BE2C (cell line): ENCODE data around the gene GID8.

Experiments used
- DNase-seq: peaks from one replicate; pipeline ENCODE4 v3.0.0-alpha.2; 2020
- H3K27me3 ChIP-seq: fragments of 250-450 bp; sonication (Bioruptor Pico); 2 replicates; pipeline ENCODE4 v1.5.1; 2020; ENCODE audit warnings: mild to moderate bottlenecking
- H3K36me3 ChIP-seq: fragments of 250-450 bp; sonication (Bioruptor Pico); 2 replicates; pipeline ENCODE4 v1.5.1; 2020; ENCODE audit warnings: mild to moderate bottlenecking
- H3K4me1 ChIP-seq: fragments of 250-450 bp; sonication (Bioruptor Pico); 2 replicates; pipeline ENCODE4 v1.5.1; 2020
- H3K4me3 ChIP-seq: 2 replicates; pipeline ENCODE4 v1.5.1; 2011; ENCODE audit warnings: low read depth, low read length
- H3K9me3 ChIP-seq: fragments of 250-450 bp; sonication (Bioruptor Pico); 2 replicates; pipeline ENCODE4 v1.5.1; 2020
- TF ChIP-seq, protein P1 (sequence below): IDR thresholded peaks from 2 replicates; pipeline ENCODE4 v1.5.1; 2012; ENCODE audit warnings: mild to moderate bottlenecking, low read depth, low read length

GID8 gene

DNA sequence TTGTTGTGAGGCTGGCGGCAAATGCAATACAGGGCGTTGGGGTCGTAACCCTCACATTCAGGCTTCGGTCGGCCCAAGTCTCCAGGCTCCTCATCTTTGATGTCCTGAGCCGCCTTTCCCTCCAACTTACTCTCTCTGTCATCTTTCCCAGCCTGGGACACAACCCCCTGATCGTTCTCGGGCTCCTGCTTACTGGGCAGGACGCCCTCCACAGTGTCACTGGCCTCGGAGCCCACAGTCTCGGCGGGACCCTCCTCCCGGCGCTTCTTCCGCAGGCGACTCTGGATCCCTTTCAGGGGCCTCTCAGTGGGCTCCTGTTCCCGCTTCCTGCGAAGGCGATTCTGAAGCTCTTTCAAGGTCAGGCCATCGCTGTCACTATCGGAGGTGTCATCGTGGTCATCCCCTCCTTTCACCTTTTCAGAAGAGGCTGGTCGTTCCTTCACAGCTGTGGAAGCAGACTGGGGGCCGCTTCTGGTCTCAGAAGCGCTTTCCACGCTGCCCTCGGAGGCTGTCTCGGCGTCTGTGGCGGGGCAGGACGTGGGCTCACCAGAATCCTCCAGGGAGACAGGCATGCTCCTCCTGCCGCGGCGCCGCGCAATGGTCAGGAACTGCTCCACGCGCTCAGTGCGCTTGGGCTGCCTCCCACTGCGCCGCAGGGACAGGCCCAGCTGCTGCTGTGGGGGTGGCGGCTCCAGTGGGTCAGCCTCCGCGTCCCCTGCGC lies 27.0 kb upstream of the GID8 start:
- Histone ChIP-seq H3K4me1 (peaks cover 6% of the 10 kb centered on the region), H3K36me3 (peaks cover 77% of the 10 kb centered on the region)
- TF ChIP-seq, protein P1, sequence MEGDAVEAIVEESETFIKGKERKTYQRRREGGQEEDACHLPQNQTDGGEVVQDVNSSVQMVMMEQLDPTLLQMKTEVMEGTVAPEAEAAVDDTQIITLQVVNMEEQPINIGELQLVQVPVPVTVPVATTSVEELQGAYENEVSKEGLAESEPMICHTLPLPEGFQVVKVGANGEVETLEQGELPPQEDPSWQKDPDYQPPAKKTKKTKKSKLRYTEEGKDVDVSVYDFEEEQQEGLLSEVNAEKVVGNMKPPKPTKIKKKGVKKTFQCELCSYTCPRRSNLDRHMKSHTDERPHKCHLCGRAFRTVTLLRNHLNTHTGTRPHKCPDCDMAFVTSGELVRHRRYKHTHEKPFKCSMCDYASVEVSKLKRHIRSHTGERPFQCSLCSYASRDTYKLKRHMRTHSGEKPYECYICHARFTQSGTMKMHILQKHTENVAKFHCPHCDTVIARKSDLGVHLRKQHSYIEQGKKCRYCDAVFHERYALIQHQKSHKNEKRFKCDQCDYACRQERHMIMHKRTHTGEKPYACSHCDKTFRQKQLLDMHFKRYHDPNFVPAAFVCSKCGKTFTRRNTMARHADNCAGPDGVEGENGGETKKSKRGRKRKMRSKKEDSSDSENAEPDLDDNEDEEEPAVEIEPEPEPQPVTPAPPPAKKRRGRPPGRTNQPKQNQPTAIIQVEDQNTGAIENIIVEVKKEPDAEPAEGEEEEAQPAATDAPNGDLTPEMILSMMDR, result no peak

DNA sequence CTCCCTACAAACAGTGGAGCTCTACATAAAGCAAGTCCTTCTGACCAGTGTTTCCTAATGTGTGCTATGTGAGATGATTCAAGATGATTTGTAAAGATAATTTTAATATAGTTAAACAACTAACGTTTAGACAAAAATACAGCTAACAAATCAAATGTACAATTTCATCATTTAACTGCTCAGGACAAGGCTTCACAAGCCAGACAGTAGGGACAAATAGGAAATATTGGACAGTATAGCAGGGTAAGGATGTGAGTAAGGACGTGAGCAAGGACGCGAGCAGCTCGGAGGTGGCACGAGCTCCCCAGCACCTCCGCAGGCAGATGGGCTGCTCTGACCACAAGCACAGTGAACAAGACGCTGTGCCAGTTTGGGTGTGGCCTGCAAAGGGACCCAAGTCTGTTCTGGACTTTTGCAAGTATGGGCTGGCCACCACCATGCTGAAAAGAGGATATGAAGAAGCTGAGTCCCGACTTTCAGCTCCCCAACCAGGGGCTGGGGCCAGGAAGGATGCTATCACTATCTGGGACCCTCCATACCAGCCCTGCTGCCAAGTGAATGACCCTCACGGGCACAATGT lies 26.2 kb upstream of the GID8 start:
- H3K27me3 ChIP-seq, result no peaks in the 10 kb centered on the region
- TF ChIP-seq, protein P1, result no peak
- no peak for DNase-seq
- no peaks in the 10 kb centered on the region for H3K9me3 ChIP-seq
- peaks cover 69% of the 10 kb centered on the region for H3K36me3 ChIP-seq
- H3K4me1 ChIP-seq, result peaks cover 6% of the 10 kb centered on the region
- no peak overlapping the region for H3K4me3 ChIP-seq

More for the DNA sequence above, 27.0 kb upstream of the GID8 start:
- no peak overlapping the region for H3K4me3 ChIP-seq
- no peaks in the 10 kb centered on the region for H3K27me3 ChIP-seq
- no peak for DNase-seq
- no peaks in the 10 kb centered on the region for H3K9me3 ChIP-seq

DNA sequence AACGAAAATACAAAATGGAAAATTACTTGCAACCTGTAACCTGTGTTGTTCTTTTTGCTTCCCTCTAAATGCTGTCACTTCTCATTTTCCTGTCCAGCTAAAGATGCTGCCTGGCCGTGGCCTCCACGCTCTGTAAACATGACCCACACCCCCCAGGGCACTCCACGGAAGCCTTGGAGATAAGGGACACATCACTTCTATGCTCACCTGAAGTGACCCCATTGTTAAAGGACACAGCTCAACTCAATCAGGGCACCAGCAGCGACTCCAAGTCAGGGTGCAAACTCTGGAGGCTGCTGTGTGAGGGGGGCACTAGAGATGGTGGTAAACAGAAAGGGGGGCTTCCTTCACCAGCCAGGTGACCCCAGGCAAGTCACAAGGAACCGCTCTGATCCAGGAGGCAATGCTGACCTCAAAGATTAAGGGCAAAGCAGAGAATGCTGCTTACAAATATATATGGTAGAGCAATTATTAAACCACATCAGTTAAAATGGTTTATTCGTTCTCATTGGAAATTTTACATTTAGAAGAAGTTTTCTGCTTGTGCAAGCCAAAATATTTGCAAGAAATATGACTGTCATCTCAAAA lies 24.8 kb upstream of the GID8 start:
- TF ChIP-seq, protein P1, result no peak
- peaks cover 55% of the 10 kb centered on the region for H3K36me3 ChIP-seq
- no peak for DNase-seq
- peaks cover 6% of the 10 kb centered on the region for H3K4me1 ChIP-seq
- no peaks in the 10 kb centered on the region for H3K27me3 ChIP-seq
- H3K4me3 ChIP-seq, result no peak overlapping the region
- H3K9me3 ChIP-seq, result no peaks in the 10 kb centered on the region

DNA sequence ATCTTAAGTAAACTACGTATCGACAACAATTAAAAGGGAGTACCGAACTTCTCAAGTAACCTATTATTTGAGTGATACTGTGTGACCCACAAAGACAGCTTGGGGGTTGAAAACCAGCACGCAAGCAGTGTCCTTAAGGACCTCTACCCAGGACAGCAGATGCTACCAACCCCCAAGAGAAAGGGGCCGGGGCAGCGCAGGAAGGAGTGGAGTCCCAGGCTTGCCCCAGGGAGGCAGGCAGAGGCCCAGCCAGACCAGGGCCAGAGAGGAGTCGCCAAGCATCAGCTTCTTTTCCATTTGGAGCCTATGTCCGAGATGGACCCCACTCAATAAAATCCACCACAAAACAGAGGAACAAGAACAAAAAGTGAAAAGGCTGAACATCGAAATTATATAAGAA lies 23.5 kb upstream of the GID8 start:
- peaks cover 6% of the 10 kb centered on the region for H3K4me1 ChIP-seq
- no peaks in the 10 kb centered on the region for H3K9me3 ChIP-seq

DNA sequence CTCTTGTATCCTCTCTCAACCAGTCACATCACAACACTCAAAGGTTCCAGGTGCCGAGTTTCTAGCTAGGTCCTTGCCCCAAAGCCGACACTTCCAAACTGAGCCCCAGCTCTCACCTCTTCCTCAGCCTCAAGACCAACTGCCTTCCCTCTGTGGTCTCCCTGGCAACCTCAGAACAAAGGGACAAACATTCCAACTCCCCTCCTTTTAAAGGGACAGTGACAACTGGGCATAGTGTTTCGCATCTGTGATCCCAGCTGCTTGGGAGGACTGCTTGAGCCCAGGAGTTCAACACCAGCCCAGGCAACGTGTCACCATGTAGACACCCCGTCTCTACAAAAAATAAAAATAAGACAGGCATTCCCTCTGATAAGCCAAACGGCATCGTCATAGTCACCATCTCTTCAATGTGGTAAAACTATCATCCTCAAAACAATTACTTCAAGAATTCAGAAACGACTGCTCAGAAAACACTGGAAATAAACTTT lies 22.9 kb upstream of the GID8 start:
- Histone ChIP-seq H3K4me1 (peaks cover 6% of the 10 kb centered on the region), H3K9me3 (no peaks in the 10 kb centered on the region), H3K4me3 (no peak overlapping the region), H3K27me3 (no peaks in the 10 kb centered on the region), H3K36me3 (peaks cover 37% of the 10 kb centered on the region)
- TF ChIP-seq, protein P1, result no peak
- no peak for DNase-seq

More for the DNA sequence above, 23.5 kb upstream of the GID8 start:
- Histone ChIP-seq H3K4me3 (no peak overlapping the region), H3K27me3 (no peaks in the 10 kb centered on the region), H3K36me3 (peaks cover 42% of the 10 kb centered on the region)
- DNase-seq, result no peak
- TF ChIP-seq, protein P1, result no peak
